HCT116 (cell line): ENCODE data around the gene CA10.

Experiments
- ATF3 ChIP-seq: IDR thresholded peaks from 2 replicates; pipeline ENCODE4 v1.6.1; 2012
- CTCF ChIP-seq, 3 experiments: fragments of 200-600 bp in 1 of 3; sonication (generic) in 1 of 3; IDR thresholded peaks in 2 of 3; conservative IDR thresholded peaks in 1 of 3; 2 replicates each; pipeline ENCODE4 v1.5.1; 2012 to 2017; ENCODE audit warnings: low read depth in 2 of 3, low read length in 2 of 3, antibody characterized with exemption in 1 of 3, borderline replicate concordance in 1 of 3, control low read depth in 1 of 3, mild to moderate bottlenecking in 1 of 3, mixed read lengths in 1 of 3, mixed run types in 1 of 3, moderate library complexity in 1 of 3; ENCODE audit not compliant: insufficient read depth in 1 of 3
- EZH2 ChIP-seq: fragments of 200-600 bp; sonication (generic); IDR thresholded peaks from 2 replicates; pipeline ENCODE4 v1.6.1; 2017; ENCODE audit warnings: antibody characterized with exemption, mixed run types
- EZH2phosphoT487 ChIP-seq: fragments of 200-600 bp; IDR thresholded peaks from 2 replicates; pipeline ENCODE4 v1.6.1; 2018; ENCODE audit warnings: antibody characterized with exemption, borderline replicate concordance
- FOSL1 ChIP-seq: IDR thresholded peaks from 2 replicates; pipeline ENCODE4 v1.6.1; 2012; ENCODE audit warnings: low read depth
- JUND ChIP-seq: IDR thresholded peaks from 2 replicates; pipeline ENCODE4 v1.6.1; 2012
- POLR2A ChIP-seq: IDR thresholded peaks from 2 replicates; pipeline ENCODE4 v1.7.0; 2011; ENCODE audit warnings: borderline replicate concordance; ENCODE audit not compliant: insufficient read depth, insufficient read length; ENCODE audit errors: extremely low read depth
- POLR2AphosphoS5 ChIP-seq: IDR thresholded peaks from 2 replicates; pipeline ENCODE4 v1.6.1; 2011; ENCODE audit warnings: mild to moderate bottlenecking, low read depth, low read length, moderate library complexity
- REST ChIP-seq: IDR thresholded peaks from 2 replicates; pipeline ENCODE4 v1.6.1; 2012; ENCODE audit warnings: low read depth
- SIN3A ChIP-seq: IDR thresholded peaks from 2 replicates; pipeline ENCODE4 v1.6.1; 2012; ENCODE audit warnings: low read depth
- SP1 ChIP-seq: IDR thresholded peaks from 2 replicates; pipeline ENCODE4 v1.6.1; 2012; ENCODE audit warnings: low read depth
- TCF7L2 ChIP-seq: IDR thresholded peaks from 2 replicates; pipeline ENCODE4 v1.7.0; 2011; ENCODE audit warnings: borderline replicate concordance, inconsistent platforms; ENCODE audit not compliant: insufficient read depth, insufficient read length; ENCODE audit errors: extremely low read depth
- YY1 ChIP-seq: IDR thresholded peaks from 2 replicates; pipeline ENCODE4 v1.6.1; 2011; ENCODE audit warnings: low read length, low read depth, moderate library complexity, mild to moderate bottlenecking; ENCODE audit not compliant: insufficient replicate concordance; ENCODE audit errors: extremely low read depth

GRCh38 chr17:52047086-52047485 is 111.4 kb downstream of the CA10 start:
- TF ChIP-seq CTCF (IDR thresholded peaks at IDR 0.05 in 2 of 3, conservative IDR thresholded peaks at IDR 0.05 in 1 of 3; ENCODE audit: borderline replicate concordance in 1 of 3, insufficient read depth in 1 of 3, low read depth in 2 of 3, low read length in 2 of 3) (no peak), SIN3A (no peak), SP1 (no peak), POLR2A (no peak), EZH2 (no peak), REST (no peak), POLR2AphosphoS5 (no peak), ATF3 (no peak), TCF7L2 (no peak), EZH2phosphoT487 (no peak), JUND (no peak), FOSL1 (no peak), YY1 (no peak)
